ENCODE measurements around the gene TNRC6A. TPM values are rescaled to one million over a fixed set of nuclear protein-coding genes. Genes with fewer than 3 reads are reported as not detected.
A peak's percentile ranks its signal among the peaks of the same experiment; 100 is the strongest.
"Not testable (repeated sequence)": the region's sequence is repeated elsewhere in the genome, so short reads cannot be mapped to it uniquely, and the experiment has no call there.

The TNRC6A gene
- total RNA-seq, 2 experiments from 2014 or later = 47.4 to 49.3 TPM

DNA sequence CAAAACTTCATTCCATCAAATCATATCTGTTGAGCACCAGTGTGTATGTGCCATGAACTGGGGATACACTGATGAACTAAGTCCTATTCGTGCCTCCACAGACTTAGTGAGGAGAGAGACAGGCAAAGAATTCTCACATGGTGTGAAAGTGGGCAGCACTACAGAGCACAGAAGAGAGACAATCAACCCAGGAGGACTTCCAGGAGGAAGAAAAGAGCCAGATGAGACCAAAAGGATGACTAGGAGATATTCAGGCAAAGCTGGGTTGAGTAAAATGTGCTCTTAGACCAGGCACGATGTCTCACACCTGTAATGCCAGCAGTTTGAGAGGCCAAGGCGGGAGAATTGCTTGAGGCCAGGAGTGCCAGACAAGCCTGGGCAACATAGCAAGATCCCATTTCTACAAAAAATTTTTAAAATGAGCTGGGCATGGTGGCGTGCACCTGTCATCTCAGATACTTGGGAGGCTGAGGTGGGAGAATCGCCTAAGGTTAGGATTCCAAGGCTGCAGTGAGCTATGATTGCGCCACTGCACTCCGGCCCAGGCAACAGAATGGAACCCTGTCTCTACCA lies 30.2 kb upstream of the TNRC6A start:
- H3K36me3 Mint-ChIP-seq (ENCODE audit: low read depth) = no peaks in the 10 kb centered on the region
- ChIA-PET CTCF (interaction anchor here (0.6 kb wide), 1 partner anchor 168 kb away, joined by 3 read pairs; no protein-coding TSS in a partner anchor), POLR2A (no interaction called here)
- no peak overlapping the region for H3K27ac Mint-ChIP-seq
- H3K4me3 Mint-ChIP-seq = no peak overlapping the region
- no peaks in the 10 kb centered on the region for H3K9me3 Mint-ChIP-seq
- peaks cover 6% of the 10 kb centered on the region for H3K27me3 Mint-ChIP-seq
- DNase-seq = no peak
- no peaks in the 10 kb centered on the region for H3K4me1 Mint-ChIP-seq

DNA sequence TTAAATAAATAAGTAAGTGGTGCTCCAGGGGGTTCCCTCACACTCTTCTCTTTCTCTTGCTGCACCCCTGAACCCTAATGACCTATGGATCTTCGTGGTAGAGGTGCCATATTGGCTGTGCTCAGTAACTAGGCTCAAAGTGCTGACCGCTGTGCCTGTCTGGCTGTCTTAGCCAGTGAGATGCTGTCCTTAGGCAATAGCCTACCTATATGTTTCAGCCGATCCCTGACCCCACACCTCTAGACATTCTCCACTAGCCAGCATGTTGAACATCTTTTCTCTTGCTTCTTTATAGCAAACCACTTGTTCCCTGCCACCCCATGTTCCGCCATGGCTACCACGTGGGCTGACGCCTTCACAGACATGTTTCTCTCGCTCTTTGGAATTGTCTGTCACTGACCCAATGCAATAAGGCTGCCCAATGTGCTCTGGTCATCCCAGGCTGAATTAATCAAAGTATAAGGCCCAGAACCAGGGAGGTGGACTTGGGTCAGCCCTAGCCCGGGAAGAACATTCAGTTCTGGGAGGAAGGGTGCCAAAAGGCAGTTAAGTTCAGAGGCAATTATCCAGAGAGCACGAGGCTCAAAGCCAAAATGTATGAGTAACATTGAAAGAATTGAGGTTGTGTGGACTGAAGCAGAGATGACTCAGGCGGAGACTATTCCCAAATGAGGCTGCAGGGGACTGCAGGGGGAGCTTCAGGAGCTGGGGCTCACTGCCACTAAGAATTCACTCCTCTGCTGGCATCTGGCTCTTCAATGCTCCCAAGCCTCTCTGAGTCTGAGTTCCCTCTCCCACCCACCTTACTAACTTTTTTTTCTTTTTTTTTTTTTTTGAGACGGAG lies 28.7 kb upstream of the TNRC6A start:
- H3K27me3 Mint-ChIP-seq = peaks cover 6% of the 10 kb centered on the region
- POLR2A ChIA-PET = no interaction called here
- H3K9me3 Mint-ChIP-seq = no peaks in the 10 kb centered on the region
- H3K27ac Mint-ChIP-seq = no peak overlapping the region
- H3K36me3 Mint-ChIP-seq (ENCODE audit: low read depth) = no peaks in the 10 kb centered on the region
- H3K4me3 Mint-ChIP-seq = no peak overlapping the region
- CTCF ChIA-PET = interaction anchor here (0.8 kb wide), 1 partner anchor 17 kb away, joined by 3 read pairs; no protein-coding TSS in a partner anchor
- no peaks in the 10 kb centered on the region for H3K4me1 Mint-ChIP-seq
- DNase-seq = no peak

DNA sequence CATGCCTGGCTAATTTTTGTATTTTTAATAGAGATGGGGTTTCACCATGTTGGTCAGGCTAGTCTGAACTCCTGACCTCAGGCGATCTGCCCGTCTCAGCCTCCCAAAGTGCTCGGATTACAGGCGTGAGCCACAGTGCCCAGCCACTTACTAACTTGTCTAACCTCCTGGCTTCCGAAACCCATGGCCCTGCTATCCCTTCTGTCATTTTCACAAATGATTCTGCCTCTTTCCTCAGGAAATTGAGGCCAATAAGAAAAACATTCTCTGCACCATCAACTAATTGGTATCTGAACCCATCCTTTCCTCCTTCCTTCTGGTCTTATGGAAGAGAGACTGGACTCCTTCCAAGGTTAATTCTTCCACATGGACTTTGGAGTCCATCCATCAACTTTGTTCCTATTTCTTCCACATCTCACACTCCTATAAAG lies 27.9 kb upstream of the TNRC6A start:
- Mint-ChIP-seq H3K4me3 (no peak overlapping the region), H3K27me3 (peaks cover 6% of the 10 kb centered on the region), H3K4me1 (no peaks in the 10 kb centered on the region), H3K27ac (no peak overlapping the region), H3K36me3 (ENCODE audit: low read depth) (no peaks in the 10 kb centered on the region), H3K9me3 (no peaks in the 10 kb centered on the region)
- ChIA-PET POLR2A (no interaction called here), CTCF (no interaction called here)
- no peak for DNase-seq

DNA sequence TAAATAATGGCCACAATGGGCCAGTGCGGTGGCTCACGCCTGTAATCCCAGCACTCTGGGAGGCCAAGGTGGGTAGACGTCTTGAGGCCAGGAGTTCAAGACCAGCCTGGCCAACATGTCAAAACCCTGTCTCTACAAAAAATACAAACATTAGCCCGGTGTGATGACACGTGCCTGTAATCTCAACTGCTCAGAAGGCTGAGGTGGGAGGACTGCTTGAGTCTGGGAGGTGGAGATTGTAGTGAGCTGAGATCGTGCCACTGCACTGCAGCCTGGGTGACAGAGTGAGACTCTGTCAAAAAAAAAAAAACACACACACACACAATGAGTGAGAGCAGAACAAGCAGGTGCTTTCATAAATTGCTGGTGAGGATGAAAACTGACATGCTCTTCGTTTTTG lies 21.7 kb upstream of the TNRC6A start:
- H3K4me1 Mint-ChIP-seq; DNase-seq; H3K27me3 Mint-ChIP-seq; H3K4me3 Mint-ChIP-seq; H3K27ac Mint-ChIP-seq; H3K9me3 Mint-ChIP-seq; CTCF ChIA-PET; H3K36me3 Mint-ChIP-seq (ENCODE audit: low read depth); POLR2A ChIA-PET: not testable (repeated sequence)

DNA sequence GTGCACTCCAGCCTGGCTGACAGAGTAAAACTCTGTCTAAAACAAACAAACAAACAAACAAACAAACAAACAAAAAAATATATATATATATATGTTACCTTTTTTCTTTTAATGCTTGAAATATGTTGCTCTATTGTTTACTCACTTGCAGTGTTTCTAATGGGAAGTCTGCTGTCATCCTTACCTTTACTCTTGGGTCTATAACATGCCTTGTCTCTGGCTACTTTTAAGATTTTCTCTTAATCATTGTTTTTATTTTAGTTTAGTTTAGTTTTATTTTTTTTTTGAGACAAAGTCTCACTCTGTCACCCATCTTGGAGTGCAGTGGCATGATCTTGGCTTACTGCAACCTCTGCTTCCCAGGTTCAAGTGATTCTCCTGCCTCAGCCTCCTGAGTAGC lies 16.1 kb upstream of the TNRC6A start:
- DNase-seq = no peak
- Mint-ChIP-seq H3K27me3 (peaks cover 2% of the 10 kb centered on the region), H3K4me3 (no peak overlapping the region), H3K36me3 (ENCODE audit: low read depth) (no peaks in the 10 kb centered on the region), H3K9me3 (peaks cover 9% of the 10 kb centered on the region), H3K27ac (no peak overlapping the region), H3K4me1 (no peaks in the 10 kb centered on the region)
- ChIA-PET POLR2A (no interaction called here), CTCF (interaction anchor here (1.0 kb wide), 1 partner anchor 48 kb away, joined by 4 read pairs; no protein-coding TSS in a partner anchor)

DNA sequence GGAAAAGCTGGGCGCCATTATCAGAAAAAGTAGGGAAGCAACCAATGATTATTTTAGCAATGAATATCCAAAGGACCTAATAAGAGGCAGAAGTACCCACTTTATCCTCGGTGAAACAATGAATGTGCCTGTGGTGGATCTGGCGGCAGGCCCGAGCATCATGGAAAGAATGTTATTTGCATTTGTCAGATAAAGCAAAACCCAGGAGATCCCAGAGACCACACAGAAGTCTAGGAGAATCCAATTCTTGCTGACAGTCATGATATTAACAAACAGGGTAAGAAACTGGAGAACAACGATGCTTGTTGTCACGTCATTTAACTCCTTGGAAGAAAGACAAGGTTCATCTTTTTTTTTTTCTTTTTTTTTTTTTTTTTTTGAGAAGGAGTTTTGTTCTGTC lies 12.0 kb upstream of the TNRC6A start:
- ChIA-PET CTCF (interaction anchor here (0.6 kb wide), 1 partner anchor 413 kb away, joined by 7 read pairs; no protein-coding TSS in a partner anchor), POLR2A (no interaction called here)
- Mint-ChIP-seq H3K4me3 (no peak overlapping the region), H3K9me3 (peaks cover 9% of the 10 kb centered on the region), H3K4me1 (peaks cover 5% of the 10 kb centered on the region), H3K27ac (no peak overlapping the region), H3K27me3 (no peaks in the 10 kb centered on the region), H3K36me3 (ENCODE audit: low read depth) (no peaks in the 10 kb centered on the region)
- no peak for DNase-seq

DNA sequence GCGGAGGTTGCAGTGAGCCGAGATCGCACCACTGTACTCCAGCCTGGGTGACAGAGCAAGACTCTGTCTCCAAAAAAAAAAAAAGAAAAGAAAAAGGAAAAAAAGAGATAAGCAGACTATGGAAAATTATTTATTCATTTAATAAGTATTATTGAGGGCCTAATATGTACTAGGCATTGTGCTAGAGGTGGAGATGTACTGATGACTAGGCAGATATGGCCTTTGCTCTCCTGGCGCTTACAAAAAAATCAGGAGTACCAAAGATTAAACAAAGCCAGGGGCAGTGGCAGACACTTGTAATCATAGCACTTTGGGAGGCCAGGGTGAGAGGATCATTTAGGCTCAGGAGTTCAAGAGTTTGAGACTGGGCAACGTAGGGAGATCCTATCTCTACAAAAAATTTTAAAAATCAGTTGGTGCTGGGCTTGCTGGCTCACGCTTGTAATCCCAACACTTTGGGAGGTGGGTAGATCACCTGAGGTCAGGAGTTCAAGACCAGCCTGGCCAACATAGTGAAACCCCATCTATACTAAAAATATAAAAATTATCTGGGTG lies 10.4 kb upstream of the TNRC6A start:
- no peak for DNase-seq
- Mint-ChIP-seq H3K27me3 (no peaks in the 10 kb centered on the region), H3K36me3 (ENCODE audit: low read depth) (no peaks in the 10 kb centered on the region), H3K4me3 (no peak overlapping the region), H3K27ac (no peak overlapping the region), H3K9me3 (peaks cover 4% of the 10 kb centered on the region), H3K4me1 (peaks cover 5% of the 10 kb centered on the region)
- ChIA-PET POLR2A (no interaction called here), CTCF (interaction anchor here (0.6 kb wide), 1 partner anchor 12 kb away, joined by 3 read pairs; no protein-coding TSS in a partner anchor)

DNA sequence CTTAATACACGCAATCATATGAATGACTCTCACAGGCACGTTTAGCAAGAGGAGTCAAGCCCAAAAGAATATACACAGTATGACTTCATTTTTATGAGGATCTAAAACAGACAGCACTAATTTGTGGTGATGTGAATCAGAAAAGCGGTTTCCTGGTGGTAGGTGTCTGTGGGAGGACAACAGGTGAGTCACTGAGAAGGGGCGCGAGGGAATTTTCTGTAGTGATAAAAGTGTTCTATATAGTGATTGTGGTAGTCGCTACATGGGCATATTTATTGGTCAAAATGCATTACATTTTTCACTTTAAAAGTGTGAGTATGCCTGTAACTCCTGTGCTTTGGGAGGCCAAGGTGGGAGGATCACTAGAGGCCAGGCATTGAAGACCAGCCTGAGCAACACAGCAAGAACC lies 7.6 kb upstream of the TNRC6A start:
- no peak overlapping the region for H3K4me3 Mint-ChIP-seq
- H3K36me3 Mint-ChIP-seq (ENCODE audit: low read depth) = no peaks in the 10 kb centered on the region
- peak; percentile 25 for DNase-seq
- H3K9me3 Mint-ChIP-seq = no peaks in the 10 kb centered on the region
- no peak overlapping the region for H3K27ac Mint-ChIP-seq
- H3K27me3 Mint-ChIP-seq = peaks cover 2% of the 10 kb centered on the region
- peaks cover 5% of the 10 kb centered on the region for H3K4me1 Mint-ChIP-seq
- ChIA-PET CTCF (interaction anchor here (0.8 kb wide), 1 partner anchor 133 kb away, joined by 3 read pairs; no protein-coding TSS in a partner anchor), POLR2A (no interaction called here)

DNA sequence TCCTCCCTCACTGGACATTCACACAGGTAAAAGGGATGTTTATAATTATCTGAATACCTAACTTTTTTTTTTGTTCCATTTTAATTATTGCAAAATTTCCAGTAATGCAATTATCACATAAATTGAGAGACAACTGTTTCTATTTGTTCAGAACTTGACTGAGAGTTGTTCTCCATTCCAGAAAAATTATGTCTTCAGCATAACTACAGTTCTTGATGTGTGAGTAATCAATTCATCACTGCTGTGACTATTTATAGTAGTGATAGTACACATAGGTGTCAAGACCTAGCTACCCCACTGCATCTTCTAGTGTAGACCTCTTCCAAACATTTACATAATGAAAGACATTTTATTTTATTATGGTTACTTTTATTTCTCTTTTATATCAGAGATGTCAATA lies 5.8 kb upstream of the TNRC6A start:
- H3K27ac Mint-ChIP-seq = no peak overlapping the region
- H3K9me3 Mint-ChIP-seq = no peaks in the 10 kb centered on the region

DNA sequence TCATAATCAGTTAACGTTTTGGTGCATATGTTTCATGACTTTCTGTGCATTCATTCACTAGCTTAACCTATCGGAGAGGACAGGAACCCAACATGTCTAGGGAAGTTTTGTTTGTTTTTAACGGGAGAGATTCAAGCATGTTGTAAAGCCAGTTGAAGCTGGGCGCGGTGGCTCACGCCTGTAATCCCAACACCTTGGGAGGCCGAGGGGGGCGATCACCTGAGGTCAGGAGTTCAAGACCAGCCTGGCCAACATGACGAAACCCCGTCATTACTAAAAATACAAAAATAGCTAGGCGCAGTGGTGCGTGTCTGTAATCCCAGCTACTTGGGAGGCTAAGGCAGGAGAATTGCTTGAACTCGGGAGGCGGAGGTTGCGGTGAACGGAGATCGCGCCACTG lies 1.4 kb upstream of the TNRC6A start:
- Mint-ChIP-seq H3K36me3 (ENCODE audit: low read depth) (peaks cover 22% of the 10 kb centered on the region), H3K9me3 (no peaks in the 10 kb centered on the region), H3K4me1 (peaks cover 31% of the 10 kb centered on the region), H3K27me3 (peaks cover 2% of the 10 kb centered on the region), H3K27ac (no peak overlapping the region), H3K4me3 (peak overlapping the region; percentile 15)
- DNase-seq = no peak
- ChIA-PET POLR2A (no interaction called here), CTCF (no interaction called here)

More for the DNA sequence above, 5.8 kb upstream of the TNRC6A start:
- no peak for DNase-seq
- Mint-ChIP-seq H3K27me3 (peaks cover 2% of the 10 kb centered on the region), H3K4me3 (no peak overlapping the region), H3K36me3 (ENCODE audit: low read depth) (no peaks in the 10 kb centered on the region), H3K4me1 (peaks cover 11% of the 10 kb centered on the region)
- POLR2A ChIA-PET = no interaction called here
- CTCF ChIA-PET = interaction anchor here (0.7 kb wide), 1 partner anchor 505 kb away, joined by 3 read pairs; no protein-coding TSS in a partner anchor

DNA sequence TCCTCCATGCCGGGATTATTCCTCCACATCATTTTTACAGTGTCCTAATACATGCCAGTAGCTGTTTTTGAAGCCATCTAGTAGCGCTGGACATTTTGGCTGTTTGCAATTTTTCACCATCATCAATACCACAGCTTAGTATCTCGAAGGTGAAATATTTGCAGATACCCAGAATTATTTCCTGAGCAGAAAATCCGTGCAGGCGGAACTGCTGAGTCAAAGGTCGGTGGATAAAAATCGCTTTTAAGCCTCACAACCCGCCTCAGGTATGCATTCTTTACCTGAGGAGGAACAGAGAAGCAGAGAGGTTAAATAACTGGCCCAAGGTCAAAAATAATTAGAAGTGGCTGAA lies 584 bp upstream of the TNRC6A start:
- Mint-ChIP-seq H3K27ac (peak overlapping the region; percentile 95), H3K4me3 (peak overlapping the region; percentile 86), H3K4me1 (peaks cover 37% of the 10 kb centered on the region), H3K9me3 (no peaks in the 10 kb centered on the region), H3K27me3 (peaks cover 2% of the 10 kb centered on the region), H3K36me3 (ENCODE audit: low read depth) (peaks cover 29% of the 10 kb centered on the region)
- ChIA-PET POLR2A (no interaction called here), CTCF (interaction anchor here (0.5 kb wide), 1 partner anchor 186 kb away, joined by 3 read pairs; no protein-coding TSS in a partner anchor)
- no peak for DNase-seq

DNA sequence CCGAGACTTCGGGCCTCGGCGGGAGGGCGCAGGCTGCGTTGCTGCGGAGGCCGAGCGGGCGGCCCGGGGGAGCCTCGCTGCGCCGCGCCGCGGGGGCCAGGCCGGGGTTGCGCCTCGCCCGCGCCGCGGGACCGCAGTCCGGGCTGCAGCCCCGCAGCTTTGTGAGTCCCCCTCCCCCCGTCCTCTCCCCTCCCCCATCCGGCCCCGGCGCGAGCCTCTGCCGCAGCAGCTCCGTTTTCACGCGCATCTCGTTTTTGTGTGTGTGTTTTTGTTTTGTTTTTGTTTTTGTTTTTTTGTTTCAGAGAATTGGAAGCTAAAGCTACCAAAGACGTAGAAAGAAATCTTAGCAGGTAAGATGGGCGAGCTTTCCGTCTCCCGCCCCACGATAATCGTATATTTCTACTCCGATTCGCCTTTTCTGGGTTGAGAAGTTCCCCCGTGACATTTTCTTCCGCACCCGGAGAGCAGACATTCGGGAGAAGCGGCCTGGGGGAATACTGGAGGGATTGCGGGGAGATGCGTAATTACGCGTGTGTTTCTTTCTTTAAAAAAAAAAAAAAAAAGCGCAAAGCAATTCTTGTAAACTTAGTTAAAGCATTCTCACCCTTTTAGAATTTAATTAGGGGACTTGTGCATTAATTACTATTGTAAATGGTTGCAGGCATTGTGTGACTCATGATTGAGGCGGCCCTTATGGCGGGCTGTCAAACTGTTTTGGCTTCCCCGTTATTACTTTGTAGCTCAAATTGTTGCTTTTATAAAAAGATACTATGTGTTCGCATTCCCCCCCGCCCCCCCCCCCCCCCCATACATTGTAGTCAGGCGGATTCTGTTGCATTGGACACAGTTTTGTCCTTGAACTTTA lies 732 bp downstream of the TNRC6A start:
- Mint-ChIP-seq H3K27ac (peak overlapping the region; percentile 99), H3K36me3 (ENCODE audit: low read depth) (peaks cover 34% of the 10 kb centered on the region), H3K9me3 (no peaks in the 10 kb centered on the region), H3K4me1 (peaks cover 46% of the 10 kb centered on the region), H3K27me3 (peaks cover 2% of the 10 kb centered on the region), H3K4me3 (peak overlapping the region; percentile 95)
- CTCF ChIA-PET = interaction anchor here (0.6 to 1.6 kb wide), 4 partner anchors 19 to 205 kb away, joined by 3 to 5 read pairs (median 4); no protein-coding TSS in a partner anchor
- peak; percentile 44 for DNase-seq
- POLR2A ChIA-PET = interaction anchor here (0.6 to 1.2 kb wide), 3 partner anchors 29 to 318 kb away, joined by 3 to 4 read pairs (median 3); no protein-coding TSS in a partner anchor
